MM.1S (cell line): ENCODE measurements around the gene ATP13A1.

ENCODE experiments used
- DNase-seq: peaks from one replicate; pipeline ENCODE4 v3.0.0-alpha.2; 2015
- H2AFZ ChIP-seq: fragments of 300-600 bp; sonication (generic); 2 replicates; pipeline ENCODE4 v1.6.0; 2016; ENCODE audit warnings: antibody characterized with exemption, low read length
- H3F3A ChIP-seq: fragments of 300-600 bp; sonication (generic); 2 replicates; pipeline ENCODE4 v1.6.1; 2016; ENCODE audit warnings: mild to moderate bottlenecking, antibody characterized with exemption, low read length, moderate library complexity, mixed read lengths; ENCODE audit not compliant: insufficient read depth
- H3K27ac ChIP-seq: fragments of 300-600 bp; sonication (generic); 2 replicates; pipeline ENCODE4 v1.5.1; 2016; ENCODE audit warnings: mild to moderate bottlenecking, low read length
- H3K27me3 ChIP-seq: fragments of 300-600 bp; sonication (generic); replicated peaks from 2 replicates; pipeline ENCODE4 v1.6.0; 2016; ENCODE audit warnings: low read length; ENCODE audit not compliant: insufficient read depth
- H3K36me3 ChIP-seq: fragments of 300-600 bp; sonication (generic); replicated peaks from 2 replicates; pipeline ENCODE4 v1.6.1; 2016; ENCODE audit warnings: mild to moderate bottlenecking, low read length, mixed read lengths; ENCODE audit not compliant: insufficient read depth
- H3K4me1 ChIP-seq: fragments of 300-600 bp; sonication (generic); 2 replicates; pipeline ENCODE4 v1.6.1; 2016; ENCODE audit warnings: low read length, mixed read lengths
- H3K4me2 ChIP-seq: fragments of 300-600 bp; sonication (generic); 2 replicates; pipeline ENCODE4 v1.6.0; 2016; ENCODE audit warnings: low read depth, low read length
- H3K4me3 ChIP-seq: fragments of 300-600 bp; sonication (generic); 2 replicates; pipeline ENCODE4 v1.5.1; 2016; ENCODE audit warnings: low read length, mixed read lengths
- H3K79me2 ChIP-seq: fragments of 300-600 bp; sonication (generic); 2 replicates; pipeline ENCODE4 v1.6.1; 2016; ENCODE audit warnings: mixed run types, low read length, mixed read lengths
- H3K9ac ChIP-seq: fragments of 300-600 bp; sonication (generic); 2 replicates; pipeline ENCODE4 v1.6.1; 2016; ENCODE audit warnings: low read length, mixed read lengths
- H3K9me2 ChIP-seq: fragments of 300-600 bp; sonication (generic); replicated peaks from 2 replicates; pipeline ENCODE4 v1.6.1; 2016; ENCODE audit warnings: mild to moderate bottlenecking, low read length, mixed read lengths; ENCODE audit not compliant: insufficient read depth
- H3K9me3 ChIP-seq: fragments of 300-600 bp; sonication (generic); replicated peaks from 2 replicates; pipeline ENCODE4 v1.6.1; 2016; ENCODE audit warnings: mild to moderate bottlenecking, low read length, mixed read lengths; ENCODE audit not compliant: insufficient read depth
- H4K20me1 ChIP-seq: fragments of 300-600 bp; sonication (generic); 2 replicates; pipeline ENCODE4 v1.6.1; 2016; ENCODE audit warnings: mild to moderate bottlenecking, low read length, moderate library complexity, mixed read lengths; ENCODE audit not compliant: insufficient read depth
- EZH2 ChIP-seq: fragments of 300-600 bp; sonication (generic); optimal IDR thresholded peaks from 2 replicates; pipeline ENCODE3; 2017; ENCODE audit warnings: low read depth, mild to moderate bottlenecking, antibody characterized with exemption, low read length, mixed read lengths
- EZH2phosphoT487 ChIP-seq: fragments of 300-600 bp; sonication (generic); IDR thresholded peaks from 2 replicates; pipeline ENCODE4 v1.6.1; 2018; ENCODE audit warnings: antibody characterized with exemption, low read length
- TF ChIP-seq, protein P1 (sequence below): fragments of 300-600 bp; sonication (generic); IDR thresholded peaks from 2 replicates; pipeline ENCODE4 v1.5.1; 2016; ENCODE audit warnings: antibody characterized with exemption, low read length, mixed read lengths

The ATP13A1 gene

DNA sequence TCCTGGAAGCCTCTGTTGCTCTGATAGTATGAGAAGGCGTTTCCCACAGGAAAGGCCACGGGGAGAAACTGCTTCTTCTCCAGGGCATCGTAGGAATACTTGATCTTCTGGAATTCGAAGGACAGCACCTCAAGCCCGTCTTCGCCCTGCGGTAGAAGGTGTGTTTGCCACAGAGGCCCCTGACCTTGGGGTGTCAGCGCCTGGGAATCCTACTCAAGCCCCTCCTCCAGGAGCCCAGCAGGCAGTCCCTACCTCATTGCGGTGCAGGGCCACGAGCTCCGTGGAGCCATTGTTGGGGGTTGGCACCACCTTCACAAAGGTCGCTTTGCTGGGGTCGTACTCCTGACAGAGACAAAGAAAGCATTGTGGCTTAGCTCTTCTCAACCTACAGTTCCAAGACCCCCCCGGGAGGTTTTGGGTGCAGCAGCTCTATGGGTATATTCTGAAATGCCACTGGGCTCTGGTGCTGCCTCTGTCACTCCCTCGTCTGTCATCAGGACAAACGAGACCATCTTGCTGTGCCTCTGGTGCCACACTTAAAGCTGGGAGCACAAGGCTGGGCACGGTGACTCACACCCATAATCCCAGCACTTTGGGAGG, 3.7 kb downstream of the ATP13A1 start:
- H3K27ac ChIP-seq = no peak overlapping the region
- H3F3A ChIP-seq = no peaks in the 10 kb centered on the region
- no peaks in the 10 kb centered on the region for H4K20me1 ChIP-seq
- peaks cover 37% of the 10 kb centered on the region for H3K79me2 ChIP-seq
- TF ChIP-seq, protein P1, sequence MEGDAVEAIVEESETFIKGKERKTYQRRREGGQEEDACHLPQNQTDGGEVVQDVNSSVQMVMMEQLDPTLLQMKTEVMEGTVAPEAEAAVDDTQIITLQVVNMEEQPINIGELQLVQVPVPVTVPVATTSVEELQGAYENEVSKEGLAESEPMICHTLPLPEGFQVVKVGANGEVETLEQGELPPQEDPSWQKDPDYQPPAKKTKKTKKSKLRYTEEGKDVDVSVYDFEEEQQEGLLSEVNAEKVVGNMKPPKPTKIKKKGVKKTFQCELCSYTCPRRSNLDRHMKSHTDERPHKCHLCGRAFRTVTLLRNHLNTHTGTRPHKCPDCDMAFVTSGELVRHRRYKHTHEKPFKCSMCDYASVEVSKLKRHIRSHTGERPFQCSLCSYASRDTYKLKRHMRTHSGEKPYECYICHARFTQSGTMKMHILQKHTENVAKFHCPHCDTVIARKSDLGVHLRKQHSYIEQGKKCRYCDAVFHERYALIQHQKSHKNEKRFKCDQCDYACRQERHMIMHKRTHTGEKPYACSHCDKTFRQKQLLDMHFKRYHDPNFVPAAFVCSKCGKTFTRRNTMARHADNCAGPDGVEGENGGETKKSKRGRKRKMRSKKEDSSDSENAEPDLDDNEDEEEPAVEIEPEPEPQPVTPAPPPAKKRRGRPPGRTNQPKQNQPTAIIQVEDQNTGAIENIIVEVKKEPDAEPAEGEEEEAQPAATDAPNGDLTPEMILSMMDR = no peak
- TF ChIP-seq EZH2 = no peak
- TF ChIP-seq EZH2phosphoT487 = no peak
- no peaks in the 10 kb centered on the region for H3K9me2 ChIP-seq
- H3K36me3 ChIP-seq = peaks cover 5% of the 10 kb centered on the region; the same call in 1 of the 2 replicates
- no peak overlapping the region for H3K4me2 ChIP-seq
- H3K9ac ChIP-seq = no peak overlapping the region
- H3K27me3 ChIP-seq = no peaks in the 10 kb centered on the region
- no peak for DNase-seq
- H3K9me3 ChIP-seq = no peaks in the 10 kb centered on the region
- no peak overlapping the region for H3K4me3 ChIP-seq
- 0 out of 2 replicates have a peak, but pooled peaks cover 6% of the 10 kb centered on the region for H3K4me1 ChIP-seq
- no peak overlapping the region for H2AFZ ChIP-seq

DNA sequence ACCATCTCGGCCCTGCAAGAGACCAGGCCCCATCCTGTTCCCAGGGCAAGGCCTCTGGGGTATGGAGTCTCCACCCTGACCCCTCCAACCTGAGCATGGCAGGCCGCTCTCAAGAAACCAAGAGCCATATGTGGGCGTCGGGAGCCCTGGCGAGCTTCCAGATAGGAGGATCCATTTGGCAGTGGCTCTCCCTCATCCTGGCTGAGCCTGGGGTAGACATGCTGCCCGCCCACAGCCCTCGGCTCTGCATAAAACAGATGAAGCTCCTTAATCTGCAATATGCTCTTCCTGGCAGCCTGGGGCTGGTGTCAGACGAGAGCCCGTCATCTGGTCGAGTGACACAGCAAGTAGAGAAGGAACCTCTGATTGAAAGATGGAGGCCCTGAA, 6.1 kb downstream of the ATP13A1 start:
- Histone ChIP-seq H3F3A (no peaks in the 10 kb centered on the region), H3K27me3 (no peaks in the 10 kb centered on the region), H4K20me1 (no peaks in the 10 kb centered on the region), H3K27ac (no peak overlapping the region), H3K4me1 (0 out of 2 replicates have a peak, but pooled peaks cover 2% of the 10 kb centered on the region), H3K4me2 (no peak overlapping the region), H2AFZ (no peak overlapping the region), H3K4me3 (no peak overlapping the region), H3K9me2 (no peaks in the 10 kb centered on the region), H3K9ac (no peak overlapping the region), H3K79me2 (peaks cover 28% of the 10 kb centered on the region), H3K9me3 (no peaks in the 10 kb centered on the region), H3K36me3 (peaks cover 5% of the 10 kb centered on the region; the same call in 1 of the 2 replicates)
- DNase-seq = no peak
- no peak for TF ChIP-seq EZH2phosphoT487
- no peak for TF ChIP-seq EZH2
- TF ChIP-seq, protein P1 = no peak

DNA sequence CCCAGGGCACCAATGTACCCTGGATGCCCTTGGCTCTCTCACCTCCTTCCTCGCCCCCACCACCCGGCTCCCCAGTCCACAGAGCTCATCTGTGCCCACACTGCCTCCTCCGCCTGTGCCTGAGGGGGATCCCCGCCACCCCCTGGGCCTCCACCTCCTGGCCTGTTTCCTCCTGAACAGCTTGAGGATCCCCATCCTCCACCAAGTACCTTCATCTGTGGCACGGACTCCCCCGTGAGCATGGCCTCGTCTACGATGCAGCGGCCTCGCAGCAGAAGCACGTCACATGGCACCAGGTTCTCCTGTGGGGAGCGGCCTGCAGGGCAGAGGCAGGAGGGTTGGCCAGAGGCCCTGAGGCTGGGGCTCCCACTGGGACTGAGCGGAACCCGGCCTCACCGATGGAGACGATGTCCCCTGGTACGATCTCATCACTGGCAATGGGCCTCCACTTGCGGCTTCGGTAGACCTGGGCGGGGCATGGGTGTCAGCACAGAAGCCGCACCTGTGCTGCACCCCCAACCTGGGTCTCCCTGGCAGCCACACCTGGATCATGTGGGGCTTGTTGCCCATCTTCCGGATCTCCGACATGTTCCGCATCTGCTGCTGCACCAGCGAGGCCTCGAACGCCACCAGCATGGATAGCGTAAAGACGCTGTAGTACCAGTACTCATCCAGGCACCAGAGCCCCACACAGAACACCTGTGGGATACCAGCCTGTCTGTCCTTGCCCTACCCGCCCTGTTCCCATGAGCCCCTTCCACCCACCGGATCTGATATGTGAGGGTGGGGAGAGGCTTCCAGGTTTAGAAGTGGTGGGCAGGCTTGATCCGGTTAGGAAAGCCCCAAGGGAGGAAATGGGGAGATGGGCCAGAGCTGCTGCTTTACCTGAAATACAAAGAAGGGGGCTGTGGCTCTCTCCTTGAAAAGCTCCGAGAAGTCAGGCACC, 6.8 kb downstream of the ATP13A1 start:
- no peak overlapping the region for H3K9ac ChIP-seq
- H3K27ac ChIP-seq = no peak overlapping the region
- no peaks in the 10 kb centered on the region for H4K20me1 ChIP-seq
- no peaks in the 10 kb centered on the region for H3K27me3 ChIP-seq
- H3K9me2 ChIP-seq = no peaks in the 10 kb centered on the region
- peaks cover 21% of the 10 kb centered on the region for H3K79me2 ChIP-seq
- no peak for DNase-seq
- no peak for TF ChIP-seq EZH2phosphoT487
- TF ChIP-seq EZH2 = no peak
- TF ChIP-seq, protein P1 = no peak
- no peak overlapping the region for H3K4me3 ChIP-seq
- no peaks in the 10 kb centered on the region for H3K4me1 ChIP-seq
- H3K4me2 ChIP-seq = no peak overlapping the region
- H3K9me3 ChIP-seq = no peaks in the 10 kb centered on the region
- H2AFZ ChIP-seq = no peak overlapping the region
- peaks cover 5% of the 10 kb centered on the region; the same call in 1 of the 2 replicates for H3K36me3 ChIP-seq
- no peaks in the 10 kb centered on the region for H3F3A ChIP-seq
